Left kidney (tissue), 8 donors: ENCODE measurements around the gene CACNG1. TPM values are rescaled to one million over a fixed set of nuclear protein-coding genes. Genes with fewer than 3 reads are reported as not detected.

Source experiments
- DNase-seq: peaks from one replicate; pipeline ENCODE4 v3.0.0-alpha.2; 2013
- long read RNA-seq, 8 donors: transcript quantifications; one replicate each; lab custom pipeline, GENCODE V29; 2026
- polyA plus RNA-seq: library from polyadenylated mRNA; unstranded; fragments of 120-200 nt; gene quantifications from one replicate; pipeline ENCODE4 v1.2.1, GENCODE V29; 2013; ENCODE audit not compliant: insufficient read length

The CACNG1 gene, protein sequence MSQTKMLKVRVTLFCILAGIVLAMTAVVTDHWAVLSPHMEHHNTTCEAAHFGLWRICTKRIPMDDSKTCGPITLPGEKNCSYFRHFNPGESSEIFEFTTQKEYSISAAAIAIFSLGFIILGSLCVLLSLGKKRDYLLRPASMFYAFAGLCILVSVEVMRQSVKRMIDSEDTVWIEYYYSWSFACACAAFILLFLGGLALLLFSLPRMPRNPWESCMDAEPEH
- not detected for polyA plus RNA-seq
- long read RNA-seq, donor 1, partial matches to known transcripts: 30 of 30 reads
- long read RNA-seq, donor 1, other reads (novel, unspliced or antisense): 0 of 30 reads
- long read RNA-seq, donor 2: 0 reads
- long read RNA-seq, donor 3: 0 reads
- long read RNA-seq, donor 4: 0 reads
- long read RNA-seq, donor 5: 0 reads
- long read RNA-seq, donor 6: 0 reads
- long read RNA-seq, donor 7: 0 reads
- long read RNA-seq, donor 8: 0 reads

- no peak for DNase-seq
Measured at GRCh38 chr17:67044016-67044772, at the start of gene CACNG1. Gene CACNG1 (plus strand): TSS chr17:67044554. CDS start chr17:67044661, 107 bp downstream.

- DNase-seq: no peak
Measured at GRCh38 chr17:66994930-66995535, 49.3 kb upstream of the CACNG1 start.

GRCh38 chr17:66995944-66996343 is 48.4 kb upstream of the CACNG1 start:
- DNase-seq: no peak

- DNase-seq: no peak
Measured at GRCh38 chr17:66996926-66997325, 47.4 kb upstream of the CACNG1 start.

DNA sequence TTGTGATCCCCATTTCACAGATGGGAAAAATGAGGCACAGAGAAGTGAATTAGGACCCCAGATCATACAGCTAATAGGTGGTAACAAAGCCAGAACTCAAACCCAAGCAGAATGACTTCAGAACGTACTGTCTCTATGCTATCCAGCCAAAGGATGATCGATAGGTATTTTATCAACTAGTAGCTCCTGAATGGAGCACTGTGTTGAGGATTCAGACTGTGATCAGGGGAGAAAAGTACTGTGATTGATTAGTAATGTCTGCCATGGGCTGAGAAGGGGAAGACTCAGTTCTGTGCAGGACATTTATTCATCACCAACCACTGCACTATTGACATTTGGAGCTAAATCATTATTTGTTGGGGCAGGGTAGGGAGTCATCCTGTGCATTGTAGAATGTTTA is 41.1 kb upstream of the CACNG1 start:
- DNase-seq: no peak

DNA sequence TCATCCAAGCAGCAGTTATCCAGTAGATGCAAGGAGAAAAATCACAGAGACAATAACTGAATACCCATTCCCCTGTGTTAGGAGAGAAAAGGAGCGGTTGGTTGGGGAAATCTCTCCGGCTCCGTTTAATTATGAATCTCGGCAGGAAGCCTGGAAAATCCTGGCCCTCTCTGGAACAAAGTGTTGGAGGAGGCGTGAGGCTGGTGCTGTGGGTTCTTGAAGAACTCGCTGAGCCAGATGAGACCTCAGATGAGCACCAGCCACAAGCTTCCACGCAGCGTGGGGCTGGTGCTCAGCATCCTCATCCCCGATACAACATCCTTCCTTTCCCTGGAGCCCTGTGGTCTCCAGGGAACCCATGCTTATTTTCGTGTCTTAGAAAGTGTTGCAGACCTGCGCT is 40.2 kb upstream of the CACNG1 start:
- DNase-seq: no peak

GRCh38 chr17:67007266-67007665 is 37.1 kb upstream of the CACNG1 start:
- no peak for DNase-seq

DNA sequence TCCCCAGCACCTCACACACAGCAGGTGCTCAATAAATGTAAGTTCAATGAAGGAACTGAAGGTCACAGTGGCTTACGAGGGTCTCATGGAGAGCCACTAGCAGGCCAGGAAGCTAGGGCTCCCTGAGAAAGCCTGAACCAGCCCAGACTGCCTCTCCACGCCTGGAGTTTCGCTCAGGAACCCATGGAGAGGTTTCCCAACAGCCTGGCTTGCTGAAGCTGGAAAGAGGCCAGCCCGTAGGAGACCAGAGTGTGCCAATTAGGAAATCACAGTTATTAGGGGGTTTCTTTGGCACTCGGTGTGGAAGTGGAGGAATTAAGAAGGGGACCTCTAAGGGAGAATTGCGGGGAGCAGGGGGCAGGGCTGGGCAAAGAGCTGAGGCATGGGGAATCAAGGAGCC is 36.3 kb upstream of the CACNG1 start:
- DNase-seq: no peak

GRCh38 chr17:67011527-67012175 is 32.7 kb upstream of the CACNG1 start:
- no peak for DNase-seq

GRCh38 chr17:67013891-67014290 is 30.5 kb upstream of the CACNG1 start:
- DNase-seq: no peak

DNA sequence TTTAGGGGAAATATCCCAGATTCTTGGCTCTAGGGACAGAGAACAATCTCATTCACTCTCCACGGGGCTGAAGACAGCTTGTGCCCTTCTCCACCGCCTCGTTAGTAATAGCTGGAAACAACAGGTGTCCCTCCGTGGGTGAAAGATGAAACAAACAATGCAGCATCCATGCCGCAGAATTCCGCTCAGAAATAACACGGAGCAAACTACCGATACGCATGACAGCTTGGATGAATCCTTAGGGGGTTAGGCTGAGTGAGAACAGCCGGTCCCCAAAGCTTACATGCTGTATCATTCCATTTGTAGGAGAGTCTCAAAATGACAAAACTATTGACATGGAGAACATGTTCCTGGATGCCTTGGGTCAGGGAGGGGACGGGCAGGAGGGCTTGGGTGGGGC is 29.4 kb upstream of the CACNG1 start:
- no peak for DNase-seq

DNA sequence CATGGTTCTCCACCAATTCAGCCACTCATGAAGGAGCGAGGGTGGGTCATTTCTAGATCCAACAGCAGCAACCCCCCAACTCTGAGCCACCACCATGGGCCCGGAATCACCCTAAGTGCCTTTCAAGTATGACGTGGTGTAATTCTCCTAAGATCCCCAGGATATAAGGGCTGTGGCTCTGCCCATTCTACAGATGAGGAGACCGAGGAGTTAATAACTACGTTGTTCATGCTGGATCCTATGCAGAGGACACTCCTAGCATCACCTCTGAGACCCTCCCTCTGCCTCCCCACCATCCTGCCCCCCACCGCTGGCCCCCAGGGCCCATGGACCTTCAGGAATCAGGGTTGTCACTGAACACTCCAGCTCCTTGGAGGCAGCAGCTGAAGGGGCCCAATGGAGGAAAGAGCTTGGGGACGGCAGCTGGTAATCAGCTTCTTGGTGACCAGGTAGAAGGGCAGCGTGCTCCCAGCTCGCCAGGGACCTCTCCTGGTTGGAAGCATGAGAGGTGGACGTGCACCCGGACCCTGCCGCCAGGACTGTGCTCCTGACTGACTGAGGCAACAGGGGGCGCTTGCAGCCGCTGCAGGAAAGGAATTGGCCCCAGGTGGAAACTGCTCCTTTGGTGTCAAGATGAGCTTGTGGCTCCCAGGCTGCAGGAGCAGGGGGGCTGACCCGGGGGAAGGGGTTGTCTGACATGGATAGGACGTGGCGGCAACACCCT is 28.2 kb upstream of the CACNG1 start:
- DNase-seq: no peak

DNA sequence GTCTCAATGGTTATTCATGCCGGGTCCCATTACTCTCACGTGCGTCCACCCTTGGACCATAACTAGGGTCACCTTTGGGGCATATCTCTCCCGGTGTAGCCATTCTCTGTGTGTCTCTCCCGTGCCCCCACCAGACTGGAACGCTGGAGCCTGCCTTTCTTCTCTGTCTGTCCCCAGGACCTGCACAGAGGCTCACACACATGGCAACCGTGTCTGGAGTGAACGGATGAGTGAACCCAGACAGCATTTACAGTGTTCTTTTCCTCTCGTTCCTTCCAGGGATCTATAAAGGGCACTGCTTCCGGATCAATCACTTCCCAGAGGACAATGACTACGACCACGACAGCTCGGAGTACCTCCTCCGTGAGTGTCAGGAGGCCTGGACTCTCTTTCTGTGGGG is 26.4 kb upstream of the CACNG1 start:
- no peak for DNase-seq

- DNase-seq: no peak
Measured at GRCh38 chr17:67018471-67019434, 25.6 kb upstream of the CACNG1 start.

DNA sequence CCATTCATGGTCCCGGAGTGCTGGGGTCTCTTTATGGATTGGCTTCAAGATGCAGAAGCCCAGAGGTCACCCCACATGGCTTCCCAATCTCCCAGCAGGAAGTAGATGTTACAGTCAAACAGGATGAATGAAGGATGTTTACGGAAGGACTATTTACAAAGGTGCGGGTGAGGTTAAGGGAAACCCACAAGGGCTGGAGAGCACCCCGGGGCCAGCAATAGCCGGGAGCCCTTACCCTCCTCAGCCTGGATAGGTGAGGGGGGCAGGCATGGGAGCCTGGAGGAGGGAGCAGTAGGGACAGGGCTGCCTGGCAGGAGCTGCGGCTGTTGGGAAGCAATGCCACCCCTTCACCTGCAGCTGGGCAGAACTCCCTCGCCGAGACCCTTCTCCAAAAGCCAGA is 24.5 kb upstream of the CACNG1 start:
- DNase-seq: no peak

DNA sequence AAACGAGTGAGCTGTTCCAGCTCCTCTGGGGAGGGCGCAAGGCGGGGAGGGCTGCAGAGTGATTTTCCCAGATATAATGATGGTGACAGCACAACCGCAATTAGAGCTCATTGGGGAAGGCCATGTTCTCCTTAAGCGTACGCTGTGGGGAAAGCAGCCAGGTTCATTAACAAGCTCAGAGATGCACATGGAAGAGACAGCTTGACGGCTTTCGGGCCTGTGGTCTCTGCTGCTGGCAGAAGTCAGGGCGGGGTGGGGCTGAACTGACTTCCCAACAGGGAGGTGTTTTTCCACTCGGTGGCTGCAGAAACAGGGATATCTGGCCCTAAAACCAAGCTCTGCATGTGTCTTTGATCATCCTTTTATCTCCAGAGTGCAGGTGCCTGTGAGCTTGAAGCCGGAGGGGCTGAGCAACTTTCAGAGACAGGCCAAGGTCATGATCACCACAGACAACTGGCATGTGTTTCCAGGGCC is 24.0 kb upstream of the CACNG1 start:
- no peak for DNase-seq

GRCh38 chr17:67021196-67021595 is 23.2 kb upstream of the CACNG1 start:
- no peak for DNase-seq

DNA sequence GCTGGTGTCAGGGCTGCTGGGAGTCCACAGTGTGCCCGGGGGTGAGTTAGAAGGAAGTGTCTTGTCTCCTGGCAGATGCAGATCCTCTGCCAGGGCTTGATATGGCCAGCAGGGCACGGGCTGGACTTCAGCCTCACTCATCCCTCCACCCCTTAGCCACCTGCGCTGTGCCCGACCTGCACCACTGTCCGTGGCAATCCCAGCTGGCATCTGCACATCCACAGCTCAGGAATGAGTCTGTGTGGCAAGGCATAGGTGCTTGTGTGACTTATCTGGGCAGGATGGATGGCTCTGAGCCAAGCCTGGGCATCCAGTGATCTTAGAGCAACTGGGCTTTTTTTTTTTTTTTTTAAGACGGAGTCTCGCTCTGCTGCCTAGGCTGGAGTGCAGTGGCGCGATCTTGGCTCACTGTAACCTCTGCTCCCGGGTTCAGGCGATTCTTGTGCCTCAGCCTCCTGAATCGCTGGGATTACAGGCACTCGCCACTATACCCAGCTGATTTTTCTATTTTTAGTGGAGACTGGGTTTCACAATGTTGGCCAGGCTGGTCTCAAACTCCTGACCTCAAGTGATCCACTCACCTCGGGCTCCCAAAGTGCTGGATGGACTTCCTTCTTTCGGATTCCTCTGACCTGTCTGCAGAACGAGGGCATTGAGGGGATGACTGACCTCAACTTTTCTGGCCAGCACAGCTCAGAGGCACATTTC is 22.5 kb upstream of the CACNG1 start:
- DNase-seq: no peak

DNA sequence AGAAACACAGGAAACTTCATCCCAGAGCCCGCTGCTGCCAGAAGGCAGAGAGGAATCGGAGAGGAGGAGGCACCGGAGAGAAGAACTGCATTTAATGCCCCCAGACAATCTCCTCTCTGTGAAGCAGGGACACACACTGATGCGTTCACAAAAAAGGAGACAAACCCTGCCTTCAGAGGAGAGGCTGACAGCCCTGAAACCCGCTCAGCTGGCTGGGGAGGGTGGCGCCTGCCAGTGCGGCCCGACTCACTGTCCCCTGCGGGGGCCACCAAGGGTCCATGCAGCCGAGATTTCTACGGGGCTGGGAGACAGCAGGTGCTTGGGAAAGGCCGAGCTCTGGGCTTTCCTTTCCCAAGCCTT is 21.9 kb upstream of the CACNG1 start:
- no peak for DNase-seq

DNA sequence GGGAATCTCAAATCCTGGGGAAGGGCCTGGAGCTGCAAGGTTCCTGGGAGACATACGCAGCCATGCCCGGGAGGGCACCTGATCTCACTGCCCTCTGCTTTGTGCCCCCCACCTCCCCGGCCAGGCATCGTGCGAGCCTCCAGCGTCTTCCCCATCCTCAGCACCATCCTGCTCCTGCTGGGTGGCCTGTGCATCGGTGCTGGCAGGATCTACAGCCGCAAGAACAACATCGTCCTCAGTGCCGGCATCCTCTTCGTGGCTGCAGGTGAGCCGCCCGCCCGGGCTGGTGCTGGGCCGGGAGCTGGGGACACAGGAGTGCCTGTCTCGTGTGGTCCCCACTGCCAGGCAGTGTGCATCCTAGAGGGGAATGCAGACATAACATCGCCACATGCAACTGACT is 19.6 kb upstream of the CACNG1 start:
- no peak for DNase-seq
